GM12878 (cell line): Measurements from ENCODE around the gene MYH9. TPM values are rescaled to one million over a fixed set of nuclear protein-coding genes. Genes with fewer than 3 reads are reported as not detected.

Source experiments
- ATAC-seq: fragments of 200-7000 bp; cut with Tn5 transposase; 3 replicates; pipeline ENCODE4 v1.9.1; 2020; ENCODE audit warnings: mild to moderate bottlenecking, moderate library complexity
- BruUV-seq: library from RNA; stranded (reverse); fragments of 400-500 nt; replicated peaks from 2 replicates; lab custom pipeline; 2021; lab: Mats Ljungman, UMichigan
- CTCF ChIA-PET: fragments of 300-600 bp; sonication (Branson Sonifier 250); formaldehyde crosslinking; extraction: SDS; loops from one replicate; lab custom pipeline; 2021; ENCODE audit warnings: inconsistent platforms; lab: Yijun Ruan, JAX
- POLR2A ChIA-PET: fragments of 350-600 bp; formaldehyde crosslinking; extraction: SDS; loops from one replicate; lab custom pipeline; 2021; ENCODE audit warnings: inconsistent platforms; lab: Charles Lee
- RAD21 ChIA-PET: fragments of 300-600 bp; sonication (Branson Sonifier 250); formaldehyde crosslinking; loops from one replicate; lab custom pipeline; 2023; ENCODE audit warnings: antibody characterized with exemption; ENCODE audit not compliant: unreplicated experiment; lab: Charles Lee
- SMC1A ChIA-PET: fragments of 300-600 bp; sonication (Branson Sonifier 250); formaldehyde crosslinking; loops from one replicate; lab custom pipeline; 2023; ENCODE audit not compliant: unreplicated experiment, uncharacterized antibody; lab: Charles Lee
- DNase-seq: peaks from one replicate; pipeline ENCODE4 v3.0.0-alpha.2; 2011; ENCODE audit warnings: low read depth, low spot score
- FAIRE-seq: peaks from 3 replicates; lab custom pipeline; 2011; peaks lifted over from hg19 to GRCh38; lab: Jason Lieb, UNC
- H2AFZ ChIP-seq: 2 replicates; pipeline ENCODE4 v1.6.0; 2011; ENCODE audit warnings: low read depth, low read length, control low read depth; ENCODE audit not compliant: control insufficient read depth
- H3K27ac ChIP-seq: 2 replicates; pipeline ENCODE4 v1.5.1; 2011; ENCODE audit warnings: control low read depth; ENCODE audit not compliant: control insufficient read depth, insufficient read depth
- H3K27me3 ChIP-seq, 2 experiments: replicated peaks in 1 of 2; 2 replicates each; pipeline versions ENCODE4 v1.6.0 to v1.6.1; 2011; ENCODE audit warnings: low read length in 1 of 2; ENCODE audit not compliant: control insufficient read depth in 2 of 2, insufficient read depth in 2 of 2
- H3K36me3 ChIP-seq, 2 experiments: 2 replicates each; pipeline ENCODE4 v1.5.1; 2011; ENCODE audit warnings: low read length in 1 of 2; ENCODE audit not compliant: control insufficient read depth in 2 of 2, insufficient read depth in 2 of 2
- H3K4me1 ChIP-seq: 2 replicates; pipeline ENCODE4 v1.6.1; 2011; ENCODE audit warnings: mild to moderate bottlenecking, low read length, moderate library complexity, mixed read lengths; ENCODE audit not compliant: control insufficient read depth, insufficient read depth
- H3K4me2 ChIP-seq: 2 replicates; pipeline ENCODE4 v1.6.0; 2011; ENCODE audit warnings: control low read depth; ENCODE audit not compliant: control insufficient read depth, insufficient read depth
- H3K4me3 ChIP-seq: fragments of 200-600 bp; sonication (generic); 2 replicates; pipeline ENCODE4 v1.5.1; 2016
- H3K79me2 ChIP-seq: 2 replicates; pipeline ENCODE4 v1.6.0; 2011; ENCODE audit warnings: low read length; ENCODE audit not compliant: control insufficient read depth, insufficient read depth
- H3K9ac ChIP-seq: 2 replicates; pipeline ENCODE4 v1.8.0; 2011; ENCODE audit warnings: low read length, control low read depth, mixed read lengths; ENCODE audit not compliant: control insufficient read depth, insufficient read depth
- H3K9me3 ChIP-seq: replicated peaks from 3 replicates; pipeline ENCODE4 v1.5.1; 2011; ENCODE audit warnings: mild to moderate bottlenecking, low read length; ENCODE audit not compliant: control insufficient read depth, insufficient read depth
- H4K20me1 ChIP-seq: 2 replicates; pipeline ENCODE4 v1.6.0; 2011; ENCODE audit not compliant: control insufficient read depth, insufficient read depth
- CHD4 ChIP-seq: fragments of 200-600 bp; sonication (generic); IDR thresholded peaks from 2 replicates; pipeline ENCODE4 v1.6.1; 2016; ENCODE audit warnings: mild to moderate bottlenecking
- HDAC6 ChIP-seq: fragments of 200-600 bp; sonication (generic); IDR thresholded peaks from one replicate; pipeline ENCODE4 v1.8.0; 2017; ENCODE audit warnings: antibody characterized with exemption; ENCODE audit not compliant: unreplicated experiment
- JUND ChIP-seq: IDR thresholded peaks from 2 replicates; pipeline ENCODE4 v1.6.1; 2012; ENCODE audit warnings: low read depth, mild to moderate bottlenecking, low read length, improper control_type of control experiment, moderate library complexity
- NR2F1 ChIP-seq: fragments of 450-650 bp; conservative IDR thresholded peaks from 2 replicates; pipeline ENCODE4 v1.6.1; 2017; ENCODE audit warnings: mild to moderate bottlenecking
- POLR2AphosphoS5 ChIP-seq: IDR thresholded peaks from 2 replicates; pipeline ENCODE4 v1.6.1; 2011; ENCODE audit warnings: mild to moderate bottlenecking, low read length, inconsistent platforms
- TAF1 ChIP-seq: IDR thresholded peaks from 2 replicates; pipeline ENCODE4 v1.6.1; 2011; ENCODE audit warnings: mild to moderate bottlenecking, low read depth, low read length, borderline replicate concordance
- ZNF622 ChIP-seq: fragments of 450-650 bp; IDR thresholded peaks from 2 replicates; pipeline ENCODE4 v1.6.1; 2017; ENCODE audit warnings: mild to moderate bottlenecking, inconsistent platforms
- WGBS: methylation state at CpG from one replicate; pipeline ENCODE4 v1.1.6; 2016; ENCODE audit warnings: low lambda C conversion rate; ENCODE audit not compliant: insufficient replicate concordance, insufficient coverage; ENCODE audit errors: missing lambda C conversion rate; 5-methylcytosine and 5-hydroxymethylcytosine counted together
- in situ Hi-C: fragments of 300-500 bp; cut with MboI; formaldehyde crosslinking; loops from 9 replicates; pipeline ENCODE4 v1.14.3; 2018; ENCODE audit warnings: mixed read lengths
- intact Hi-C: fragments of 100-400 bp; cut with micrococcal nuclease; formaldehyde crosslinking; loops from one replicate; pipeline ENCODE4 v1.14.2; 2022; ENCODE audit not compliant: unreplicated experiment
- polyA plus RNA-seq, 11 experiments: library from polyadenylated mRNA; depleted of rRNA in 4 of 11; unstranded in 6 of 11; stranded (reverse) in 5 of 11; fragments of >200 nt; fragmentation: Nextera tagmentation in 4 of 11; fragmentation: Illumina TruSeq in 1 of 11; extraction: Ambion mirVana in 4 of 11; extraction: Trizol in 1 of 11; gene quantifications; 1 replicate in 1 of 11; 2 replicates in 10 of 11; pipeline versions ENCODE4 v1.2.1 to v1.2.3, GENCODE V29; 2011 to 2016; ENCODE audit warnings: inconsistent platforms in 2 of 11, missing spikeins in 2 of 11, low read depth in 1 of 11
- total RNA-seq, 4 experiments: library from RNA; depleted of rRNA in 3 of 4; stranded (reverse); fragments of >200 nt in 3 of 4; fragmentation: Illumina TruSeq in 1 of 4; extraction: Trizol in 1 of 4; gene quantifications; 2 replicates each; pipeline versions ENCODE4 v1.2.1 to v1.2.3, GENCODE V29; 2013 to 2021

The MYH9 gene
- total and polyA plus RNA-seq, 10 of the 15 experiments (the other 5 are each of a cell fraction or from before 2014, with no cell fraction given) = 5.1 to 525 (median 145) TPM

- peaks cover 66% of the 10 kb centered on the region for H3K4me1 ChIP-seq
- ATAC-seq (no peak), FAIRE-seq (no peak), DNase-seq (no peak)
- H3K27ac ChIP-seq = peak overlapping the region; percentile 25; the same call in 1 of the 2 replicates
- TF ChIP-seq POLR2AphosphoS5 (0 out of 2 replicates have a peak, but pooled peaks have one; percentile 33), TAF1 (no peak)
- intact Hi-C loops (no loop called here), in situ Hi-C loops (no loop called here)
- H3K36me3 ChIP-seq = peaks cover 13 to 17% of the 10 kb centered on the region in 2 experiments; a peak in 3 of 4 replicates
- no peaks in the 10 kb centered on the region for H3K27me3 ChIP-seq
- peaks cover 91% of the 10 kb centered on the region for H3K79me2 ChIP-seq
- no peak overlapping the region for H3K4me3 ChIP-seq
- POLR2A ChIA-PET = interaction anchor here (1.1 to 3.4 kb wide), 5 partner anchors 24 to 31 kb away, joined by 4 to 18 read pairs (median 4); no protein-coding TSS in a partner anchor
- H3K4me2 ChIP-seq = peak overlapping the region; percentile 0; the same call in 1 of the 2 replicates
- no peak overlapping the region for H3K9ac ChIP-seq
- RAD21 ChIA-PET = interaction anchor here (0.7 kb wide), 1 partner anchor 194 kb away, joined by 4 read pairs; no protein-coding TSS in a partner anchor
- CTCF ChIA-PET = interaction anchor here (1.4 kb wide), 2 partner anchors 20 to 113 kb away, joined by 3 read pairs; no protein-coding TSS in a partner anchor
- peaks cover 6% of the 10 kb centered on the region for H4K20me1 ChIP-seq
- no peaks in the 10 kb centered on the region for H3K9me3 ChIP-seq
- H2AFZ ChIP-seq = no peak overlapping the region
- 22% methylated on average over 25 of the region's 25 CpGs for whole genome bisulfite sequencing
- SMC1A ChIA-PET = interaction anchor here (1.0 to 3.4 kb wide), 4 partner anchors 8 to 42 kb away, joined by 3 to 24 read pairs (median 10); no protein-coding TSS in a partner anchor
- BruUV-seq = no TSS peak
Observed at GRCh38 chr22:36356708-36357624, 30.8 kb downstream of the MYH9 start.

DNA sequence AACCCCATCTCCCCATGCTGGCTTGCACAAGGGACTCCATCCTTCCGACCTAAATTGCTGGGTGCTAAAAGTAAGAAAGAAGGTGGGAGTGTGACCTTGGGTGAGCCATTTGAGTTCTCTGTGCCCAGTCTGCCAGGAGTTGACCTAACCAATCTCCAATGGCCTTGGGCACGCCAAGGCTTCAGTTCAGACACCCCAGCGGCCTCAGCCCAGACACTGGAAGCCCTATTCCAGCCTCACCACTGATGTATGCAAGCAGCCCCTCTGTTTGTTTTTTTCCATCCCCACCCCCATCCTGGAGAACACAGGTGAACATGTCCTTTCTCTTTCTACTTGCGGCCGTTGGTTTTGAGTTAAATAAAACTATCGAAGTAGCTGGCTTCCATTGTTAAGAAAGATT lies 31.9 kb downstream of the MYH9 start:
- H3K9me3 ChIP-seq = no peaks in the 10 kb centered on the region
- in situ Hi-C loops (no loop called here), intact Hi-C loops (no loop called here)
- BruUV-seq = no TSS peak
- H3K27ac ChIP-seq = peak overlapping the region; percentile 71
- H4K20me1 ChIP-seq = peaks cover 9% of the 10 kb centered on the region
- no peak overlapping the region for H2AFZ ChIP-seq
- RAD21 ChIA-PET = no interaction called here
- no peak overlapping the region for H3K9ac ChIP-seq
- peaks cover 55% of the 10 kb centered on the region for H3K4me1 ChIP-seq
- TF ChIP-seq CHD4 (no peak), HDAC6 (no peak), JUND (no peak), ZNF622 (no peak), NR2F1 (no peak)
- DNase-seq = no peak
- SMC1A ChIA-PET = interaction anchor here (0.6 to 2.2 kb wide), 6 partner anchors 9 to 138 kb away, joined by 3 to 12 read pairs (median 4); no protein-coding TSS in a partner anchor
- 79% methylated on average over 6 of the region's 6 CpGs for WGBS
- H3K4me2 ChIP-seq = peak overlapping the region; percentile 86
- CTCF ChIA-PET = interaction anchor here (1.4 kb wide), 1 partner anchor 114 kb away, joined by 3 read pairs; no protein-coding TSS in a partner anchor
- no peak overlapping the region for H3K4me3 ChIP-seq
- peaks cover 13 to 16% of the 10 kb centered on the region in 2 experiments; a peak in 3 of 4 replicates for H3K36me3 ChIP-seq
- POLR2A ChIA-PET = interaction anchor here (0.6 to 1.3 kb wide), 4 partner anchors 25 to 57 kb away, joined by 4 to 6 read pairs (median 4); no protein-coding TSS in a partner anchor
- no peak for FAIRE-seq
- no peaks in the 10 kb centered on the region for H3K27me3 ChIP-seq
- peaks cover 91% of the 10 kb centered on the region for H3K79me2 ChIP-seq
- ATAC-seq = no peak
